Thyroid gland (tissue), 4 donors: ENCODE data around the gene PLEKHA4. TPM values are rescaled to one million over a fixed set of nuclear protein-coding genes. Genes with fewer than 3 reads are reported as not detected.
A peak's percentile ranks its signal among the peaks of the same experiment; 100 is the strongest.

ENCODE experiments used
- DNase-seq, 2 donors: peaks; one replicate each; pipeline ENCODE4 v3.0.0-alpha.2; 2019
- H3K27ac ChIP-seq, 3 donors: fragments of 200-600 bp; sonication (generic); 1 replicate in 2 of 3; 2 replicates in 1 of 3; pipeline ENCODE4 v1.5.1; 2016 to 2019; ENCODE audit warnings: mild to moderate bottlenecking in 1 of 3, moderate library complexity in 1 of 3
- H3K27me3 ChIP-seq: fragments of 200-600 bp; sonication (generic); one replicate; pipeline ENCODE4 v1.5.1; 2019
- H3K36me3 ChIP-seq, 2 donors: fragments of 200-600 bp; sonication (generic); one replicate each; pipeline ENCODE4 v1.5.1; 2016 to 2019
- H3K4me1 ChIP-seq, 2 donors: fragments of 200-600 bp; sonication (generic); one replicate each; pipeline ENCODE4 v1.5.1; 2017 to 2019
- H3K4me3 ChIP-seq, 3 donors: fragments of 200-600 bp; sonication (generic); replicated peaks in 1 of 3; 1 replicate in 2 of 3; 2 replicates in 1 of 3; pipeline ENCODE4 v1.5.1; 2016; ENCODE audit warnings: mild to moderate bottlenecking in 1 of 3
- H3K9me3 ChIP-seq: fragments of 200-600 bp; sonication (generic); one replicate; pipeline ENCODE4 v1.5.1; 2017
- POLR2A ChIP-seq, 2 donors: fragments of 450-650 bp; IDR thresholded peaks; one replicate each; pipeline ENCODE4 v1.6.1; 2017; ENCODE audit warnings: antibody characterized with exemption in 2 of 2, mild to moderate bottlenecking in 2 of 2, moderate library complexity in 1 of 2
- WGBS, 2 donors: methylation state at CpG; one replicate each; pipeline ENCODE4 v1.1.5; 2017; 5-methylcytosine and 5-hydroxymethylcytosine counted together
- intact Hi-C: fragments of 100-400 bp; cut with DNase I; formaldehyde crosslinking; loops from one replicate; pipeline ENCODE4 v1.15.1; 2023
- total RNA-seq, 4 donors: library from RNA; depleted of rRNA; stranded (reverse); fragments of >200 nt; gene quantifications; one replicate each; pipeline ENCODE4 v1.2.3, GENCODE V29; 2016
- TF ChIP-seq, protein P1 (sequence below), 6 experiments: fragments of 200-600 bp in 3 of 6; fragments of 450-650 bp in 3 of 6; sonication (generic) in 3 of 6; IDR thresholded peaks; one replicate each; pipeline ENCODE4 v1.5.1; 2016 to 2019; ENCODE audit warnings: antibody characterized with exemption in 6 of 6, mild to moderate bottlenecking in 2 of 6, inconsistent platforms in 1 of 6, moderate library complexity in 1 of 6

The PLEKHA4 gene
- total RNA-seq, 4 donors from 2014 or later = 15.2 to 21.8 (median 19.0) TPM

DNA sequence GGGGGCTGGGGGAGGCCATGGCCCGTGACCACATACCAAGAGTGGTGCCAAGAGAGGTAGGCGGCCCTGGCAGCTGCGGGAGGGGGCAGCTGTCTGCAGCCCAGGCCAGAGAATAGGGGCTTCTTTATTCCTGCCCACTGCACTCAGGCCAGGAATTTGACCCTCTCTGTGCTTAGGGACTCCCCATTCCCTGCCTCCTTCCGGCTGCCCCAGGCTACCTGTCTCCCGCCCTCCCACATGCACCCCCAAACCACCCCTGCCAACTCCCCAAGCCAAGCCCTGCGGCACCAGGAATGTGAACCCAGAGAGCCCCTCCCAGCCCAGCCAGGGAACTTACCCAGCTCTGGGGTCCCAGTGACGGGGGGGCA, 687 bp downstream of the PLEKHA4 start:
- no peaks in the 10 kb centered on the region for H3K9me3 ChIP-seq
- no peaks in the 10 kb centered on the region for H3K36me3 ChIP-seq
- peak overlapping the region in 1 of 3 donors; percentile 14 for H3K4me3 ChIP-seq
- 37 to 41% methylated on average over 7 of the region's 7 CpGs for WGBS, 2 donors
- H3K27ac ChIP-seq = peak overlapping the region; percentile 6 to 85 (median 77)
- intact Hi-C loops = loop anchor here (10.0 kb wide), 1 partner anchor 107 kb away; no protein-coding TSS in a partner anchor
- H3K27me3 ChIP-seq = no peaks in the 10 kb centered on the region
- H3K4me1 ChIP-seq = peaks cover 13 to 30% of the 10 kb centered on the region in 2 donors
- no peak for DNase-seq
- TF ChIP-seq, protein P1, sequence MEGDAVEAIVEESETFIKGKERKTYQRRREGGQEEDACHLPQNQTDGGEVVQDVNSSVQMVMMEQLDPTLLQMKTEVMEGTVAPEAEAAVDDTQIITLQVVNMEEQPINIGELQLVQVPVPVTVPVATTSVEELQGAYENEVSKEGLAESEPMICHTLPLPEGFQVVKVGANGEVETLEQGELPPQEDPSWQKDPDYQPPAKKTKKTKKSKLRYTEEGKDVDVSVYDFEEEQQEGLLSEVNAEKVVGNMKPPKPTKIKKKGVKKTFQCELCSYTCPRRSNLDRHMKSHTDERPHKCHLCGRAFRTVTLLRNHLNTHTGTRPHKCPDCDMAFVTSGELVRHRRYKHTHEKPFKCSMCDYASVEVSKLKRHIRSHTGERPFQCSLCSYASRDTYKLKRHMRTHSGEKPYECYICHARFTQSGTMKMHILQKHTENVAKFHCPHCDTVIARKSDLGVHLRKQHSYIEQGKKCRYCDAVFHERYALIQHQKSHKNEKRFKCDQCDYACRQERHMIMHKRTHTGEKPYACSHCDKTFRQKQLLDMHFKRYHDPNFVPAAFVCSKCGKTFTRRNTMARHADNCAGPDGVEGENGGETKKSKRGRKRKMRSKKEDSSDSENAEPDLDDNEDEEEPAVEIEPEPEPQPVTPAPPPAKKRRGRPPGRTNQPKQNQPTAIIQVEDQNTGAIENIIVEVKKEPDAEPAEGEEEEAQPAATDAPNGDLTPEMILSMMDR (IDR thresholded peaks at IDR 0.05) = no peak
- TF ChIP-seq POLR2A (IDR thresholded peaks at IDR 0.05) = no peak

DNA sequence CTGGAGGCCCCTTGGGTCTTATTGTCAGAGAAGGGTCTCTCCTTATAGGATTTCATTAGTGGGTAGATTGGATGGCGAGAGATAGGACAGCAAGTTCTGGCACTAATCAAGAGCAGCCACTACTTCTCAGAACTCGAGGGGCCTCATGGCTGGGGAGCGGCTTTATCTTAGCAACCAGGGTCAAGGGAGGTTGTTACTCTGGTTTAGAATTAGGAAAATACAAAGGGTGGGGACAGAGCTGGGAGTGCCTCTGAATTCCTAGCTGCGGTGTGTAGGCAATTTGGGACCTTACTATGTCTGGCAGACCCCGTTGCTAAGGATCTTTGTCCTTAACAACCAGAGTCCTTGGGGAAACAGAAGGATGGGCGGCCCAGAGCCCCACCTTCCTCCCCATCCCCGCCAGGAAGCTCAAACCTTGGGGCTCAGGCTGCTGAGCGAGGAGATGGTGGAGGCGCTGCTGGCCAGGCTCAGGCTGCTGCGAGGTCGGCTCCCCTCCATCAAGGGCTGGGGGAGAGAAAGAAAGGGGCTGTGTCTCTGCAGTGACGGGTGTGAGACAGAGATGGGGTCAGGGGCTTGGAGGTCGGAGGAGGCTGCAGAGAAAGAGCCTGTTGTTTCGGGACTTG, 1.2 kb downstream of the PLEKHA4 start:
- TF ChIP-seq POLR2A (IDR thresholded peaks at IDR 0.05) = no peak
- TF ChIP-seq, protein P1 (IDR thresholded peaks at IDR 0.05) = no peak
- Histone ChIP-seq H3K36me3 (no peaks in the 10 kb centered on the region), H3K27me3 (no peaks in the 10 kb centered on the region), H3K9me3 (no peaks in the 10 kb centered on the region), H3K4me1 (peaks cover 13 to 30% of the 10 kb centered on the region in 2 donors), H3K27ac (peak overlapping the region; percentile 6 to 85 (median 77)), H3K4me3 (peak overlapping the region in 1 of 3 donors; percentile 14)
- WGBS, 2 donors = 65 to 73% methylated on average over 14 of the region's 14 CpGs
- no peak for DNase-seq
- intact Hi-C loops = loop anchor here (10.0 kb wide), 1 partner anchor 108 kb away; no protein-coding TSS in a partner anchor

DNA sequence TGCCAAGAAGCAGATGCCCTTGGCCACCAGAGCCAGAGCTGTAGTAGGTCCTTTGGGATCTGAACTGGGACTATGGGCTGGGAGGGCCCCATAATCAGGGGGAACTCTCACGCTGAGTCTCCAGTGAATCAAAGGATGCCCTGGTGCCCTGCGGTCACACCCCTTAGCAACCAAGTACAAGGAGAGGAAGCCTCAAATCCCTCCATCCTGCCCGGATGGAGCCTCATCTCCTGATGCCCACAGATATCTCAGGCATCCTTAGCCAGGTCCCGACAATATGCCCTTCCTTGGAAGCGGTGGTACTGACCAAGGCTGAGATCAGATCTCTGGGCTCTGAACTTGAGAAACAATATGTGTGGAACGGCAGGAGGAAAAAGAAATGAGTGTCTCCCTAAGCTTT, 1.7 kb downstream of the PLEKHA4 start:
- Histone ChIP-seq H3K27me3 (no peaks in the 10 kb centered on the region), H3K4me3 (no peak overlapping the region), H3K36me3 (no peaks in the 10 kb centered on the region), H3K4me1 (peaks cover 13 to 30% of the 10 kb centered on the region in 2 donors), H3K27ac (peak overlapping the region in 1 of 3 donors; percentile 77), H3K9me3 (no peaks in the 10 kb centered on the region)
- WGBS, 2 donors = 57 to 66% methylated on average over 5 of the region's 6 CpGs
- intact Hi-C loops = loop anchor here (10.0 kb wide), 1 partner anchor 108 kb away; no protein-coding TSS in a partner anchor
- DNase-seq = no peak
- TF ChIP-seq POLR2A (IDR thresholded peaks at IDR 0.05) = no peak
- TF ChIP-seq, protein P1 (IDR thresholded peaks at IDR 0.05) = no peak

DNA sequence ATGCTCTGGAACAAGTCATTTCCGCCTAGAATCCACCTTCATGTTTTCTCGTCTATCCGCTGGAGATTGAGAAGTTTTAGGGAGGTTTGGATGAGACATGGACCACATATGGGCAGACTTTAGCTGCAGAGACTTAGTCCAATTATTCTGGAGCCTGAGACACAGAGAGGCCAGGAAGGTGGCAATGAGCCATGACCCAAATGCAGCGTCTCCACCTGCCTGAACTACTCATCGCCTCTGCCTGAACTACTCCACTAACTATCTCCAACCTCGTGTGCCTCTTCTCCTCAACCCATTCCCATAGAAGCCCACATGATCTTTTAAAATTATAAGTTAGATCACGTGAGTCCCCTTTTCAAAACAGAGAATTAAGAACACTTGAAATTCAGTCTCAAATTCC, 5.6 kb downstream of the PLEKHA4 start:
- WGBS, 2 donors = 60% methylated on average over 7 of the region's 7 CpGs
- intact Hi-C loops = loop anchor here (10.0 kb wide), 1 partner anchor 112 kb away; no protein-coding TSS in a partner anchor
- Histone ChIP-seq H3K27ac (no peak overlapping the region), H3K27me3 (no peaks in the 10 kb centered on the region), H3K4me3 (no peak overlapping the region), H3K36me3 (no peaks in the 10 kb centered on the region), H3K9me3 (no peaks in the 10 kb centered on the region), H3K4me1 (peaks cover 13 to 22% of the 10 kb centered on the region in 2 donors)
- TF ChIP-seq, protein P1 (IDR thresholded peaks at IDR 0.05) = no peak
- no peak for TF ChIP-seq POLR2A (IDR thresholded peaks at IDR 0.05)
- no peak for DNase-seq

DNA sequence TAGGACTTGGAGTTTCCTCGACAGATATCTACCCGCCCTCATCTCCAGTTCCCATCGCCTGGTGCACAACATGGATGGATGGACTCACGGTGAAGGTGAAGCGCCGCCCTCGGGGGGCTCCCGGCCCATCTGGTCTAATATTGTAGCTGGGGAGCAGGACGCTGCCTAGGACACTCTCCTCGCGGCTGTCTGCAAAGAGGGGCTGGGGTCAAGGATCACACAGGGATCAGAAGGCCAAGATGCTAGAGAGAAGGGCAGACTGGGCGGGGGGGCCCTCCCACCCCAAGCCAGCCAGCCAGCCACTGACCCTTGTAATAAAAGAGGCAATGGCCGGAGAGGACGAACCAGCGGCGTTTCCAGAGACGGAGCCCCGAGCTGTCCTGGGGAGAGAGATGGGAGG, 7.1 kb downstream of the PLEKHA4 start:
- Histone ChIP-seq H3K27ac (no peak overlapping the region), H3K27me3 (no peaks in the 10 kb centered on the region), H3K4me3 (no peak overlapping the region), H3K9me3 (no peaks in the 10 kb centered on the region), H3K4me1 (peaks cover 2 to 8% of the 10 kb centered on the region in 2 donors), H3K36me3 (no peaks in the 10 kb centered on the region)
- 84 to 87% methylated on average over 18 of the region's 18 CpGs for WGBS, 2 donors
- no peak for DNase-seq
- no peak for TF ChIP-seq POLR2A (IDR thresholded peaks at IDR 0.05)
- TF ChIP-seq, protein P1 (IDR thresholded peaks at IDR 0.05) = no peak
- intact Hi-C loops = loop anchor here (10.0 kb wide), 1 partner anchor 113 kb away; no protein-coding TSS in a partner anchor
